GM12875 (cell line): Measurements from ENCODE around the gene AVPR1B.
"Not testable (repeated sequence)": the region's sequence is repeated elsewhere in the genome, so short reads cannot be mapped to it uniquely, and the experiment has no call there.

ENCODE experiments used
- H3K4me3 ChIP-seq: one replicate; pipeline ENCODE4 v1.5.1; 2011; ENCODE audit warnings: low read depth, low read length, control low read depth
- TF ChIP-seq, protein P1 (sequence below): IDR thresholded peaks from 2 replicates; pipeline ENCODE4 v1.5.1; 2011; ENCODE audit warnings: low read depth, mild to moderate bottlenecking, control low read depth, inconsistent platforms, low read length, moderate library complexity, borderline replicate concordance; ENCODE audit not compliant: insufficient read depth

The AVPR1B gene

DNA sequence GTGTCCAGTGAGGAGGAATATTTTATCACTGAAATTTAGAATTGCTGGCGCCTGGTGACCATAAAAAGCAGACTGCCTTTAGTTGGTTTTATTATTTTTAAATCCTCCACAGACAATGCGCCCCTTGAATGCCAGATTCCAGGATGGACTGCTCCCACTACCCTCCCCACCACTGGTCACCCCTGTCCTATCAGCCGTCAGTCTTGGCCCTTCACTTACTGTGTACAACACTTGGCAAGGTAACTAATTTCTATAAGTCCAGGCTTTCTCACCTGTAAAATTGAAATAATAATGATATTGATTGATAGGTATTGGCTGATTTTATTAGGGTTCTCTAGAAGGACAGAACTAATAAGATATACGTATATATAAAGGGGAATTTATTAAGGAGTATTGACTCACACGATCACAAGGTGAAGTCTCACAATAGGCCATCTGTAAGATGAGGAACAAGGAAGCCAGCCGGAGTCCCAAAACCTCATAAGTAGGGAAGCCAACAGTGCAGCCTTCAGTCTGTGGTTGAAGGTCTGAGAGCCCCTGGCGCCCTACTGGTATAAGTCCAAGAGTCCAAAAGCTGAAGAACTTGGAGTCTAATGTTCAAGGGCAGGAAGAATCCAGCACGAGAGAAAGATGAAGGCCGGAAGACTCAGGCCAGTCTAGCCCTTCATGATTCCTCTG, 46.4 kb downstream of the AVPR1B start:
- no peak overlapping the region for H3K4me3 ChIP-seq
- TF ChIP-seq, protein P1, sequence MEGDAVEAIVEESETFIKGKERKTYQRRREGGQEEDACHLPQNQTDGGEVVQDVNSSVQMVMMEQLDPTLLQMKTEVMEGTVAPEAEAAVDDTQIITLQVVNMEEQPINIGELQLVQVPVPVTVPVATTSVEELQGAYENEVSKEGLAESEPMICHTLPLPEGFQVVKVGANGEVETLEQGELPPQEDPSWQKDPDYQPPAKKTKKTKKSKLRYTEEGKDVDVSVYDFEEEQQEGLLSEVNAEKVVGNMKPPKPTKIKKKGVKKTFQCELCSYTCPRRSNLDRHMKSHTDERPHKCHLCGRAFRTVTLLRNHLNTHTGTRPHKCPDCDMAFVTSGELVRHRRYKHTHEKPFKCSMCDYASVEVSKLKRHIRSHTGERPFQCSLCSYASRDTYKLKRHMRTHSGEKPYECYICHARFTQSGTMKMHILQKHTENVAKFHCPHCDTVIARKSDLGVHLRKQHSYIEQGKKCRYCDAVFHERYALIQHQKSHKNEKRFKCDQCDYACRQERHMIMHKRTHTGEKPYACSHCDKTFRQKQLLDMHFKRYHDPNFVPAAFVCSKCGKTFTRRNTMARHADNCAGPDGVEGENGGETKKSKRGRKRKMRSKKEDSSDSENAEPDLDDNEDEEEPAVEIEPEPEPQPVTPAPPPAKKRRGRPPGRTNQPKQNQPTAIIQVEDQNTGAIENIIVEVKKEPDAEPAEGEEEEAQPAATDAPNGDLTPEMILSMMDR: no peak

DNA sequence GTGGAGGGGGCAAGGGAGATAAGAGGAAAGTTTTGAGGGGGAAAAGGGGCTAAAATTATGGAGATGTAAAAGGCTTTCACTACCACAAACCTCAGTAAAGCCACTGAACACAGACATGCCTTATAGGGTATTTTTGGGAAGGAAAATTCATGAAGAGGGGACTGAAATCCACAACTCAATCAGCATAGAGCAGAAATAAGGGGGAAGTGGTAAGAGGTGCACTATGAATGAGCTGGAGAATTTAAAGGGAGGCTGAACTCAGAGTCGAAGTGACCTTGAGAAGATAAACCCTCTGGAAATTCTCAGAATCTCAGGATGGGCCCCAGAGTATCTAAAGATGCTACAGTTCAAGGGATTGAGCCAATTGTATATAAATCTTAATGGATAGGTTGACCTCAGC, 48.9 kb downstream of the AVPR1B start:
- H3K4me3 ChIP-seq: no peak overlapping the region
- TF ChIP-seq, protein P1: no peak

GRCh38 chr1:206067486-206068227, 49.5 kb downstream of the AVPR1B start:
- H3K4me3 ChIP-seq: no peak overlapping the region
- TF ChIP-seq, protein P1: no peak

DNA sequence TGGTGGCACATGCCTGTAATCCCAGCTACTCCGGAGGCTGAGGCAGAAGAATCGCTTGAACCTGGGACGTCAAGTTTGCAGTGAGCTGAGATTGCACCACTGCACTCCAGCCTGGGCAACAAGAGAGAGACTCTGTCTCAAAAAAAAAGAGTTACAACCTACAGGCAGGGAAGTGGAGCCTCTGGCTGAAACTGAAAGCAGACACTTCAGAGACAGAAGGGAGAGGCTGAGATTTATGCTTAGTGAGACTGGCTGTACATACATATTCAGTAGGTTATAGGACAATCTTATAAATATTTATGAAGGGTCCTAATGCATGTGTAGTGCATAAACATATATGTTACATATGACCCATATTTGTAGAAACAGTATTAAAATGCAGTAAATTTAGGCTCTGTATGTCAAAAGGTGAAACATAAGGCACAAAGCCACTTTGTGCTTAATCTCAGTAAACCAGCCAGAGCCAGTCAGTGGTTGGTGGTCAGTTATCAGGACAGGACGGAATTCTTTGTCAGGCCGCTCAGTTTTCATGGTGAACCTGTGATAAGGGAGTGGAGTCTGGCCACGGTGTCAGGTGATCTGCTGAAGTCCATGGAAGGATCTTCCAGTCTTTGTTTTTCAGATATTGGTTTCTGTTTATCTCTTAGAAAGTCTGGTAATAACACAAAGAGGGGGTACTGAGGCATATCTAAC, 50.6 kb downstream of the AVPR1B start:
- H3K4me3 ChIP-seq: no peak overlapping the region
- TF ChIP-seq, protein P1: no peak

DNA sequence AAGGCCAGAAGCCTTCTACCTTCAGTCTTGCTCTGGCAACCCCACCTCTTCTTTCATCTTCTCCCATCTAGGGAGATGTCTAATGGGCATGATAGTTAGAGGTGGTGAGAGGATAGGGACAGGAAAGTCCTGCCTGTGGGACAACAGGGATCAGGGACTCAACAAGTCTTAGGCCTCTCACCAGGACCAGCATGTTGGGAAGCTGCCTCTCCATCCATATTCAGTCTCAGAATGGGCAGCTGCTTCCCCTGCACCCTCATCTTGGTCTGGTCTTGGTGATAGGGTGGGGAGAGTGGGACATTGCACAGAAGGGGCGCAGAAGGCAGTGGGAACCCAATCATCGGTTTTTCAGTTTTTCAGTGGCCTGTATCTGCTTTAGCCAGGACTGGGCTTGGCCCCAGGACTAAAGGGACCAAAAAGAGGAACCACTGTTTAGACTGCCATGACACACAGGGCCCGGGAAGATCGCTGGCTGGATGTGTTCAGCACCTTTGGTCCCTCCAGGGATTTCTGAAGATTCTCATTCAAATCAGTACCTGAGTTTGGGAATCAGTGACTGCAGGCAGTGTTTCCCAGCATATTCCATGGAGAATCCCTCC, 51.5 kb downstream of the AVPR1B start:
- H3K4me3 ChIP-seq: no peak overlapping the region
- TF ChIP-seq, protein P1: no peak

GRCh38 chr1:206064501-206064900, 52.7 kb downstream of the AVPR1B start:
- H3K4me3 ChIP-seq: not testable (repeated sequence)

GRCh38 chr1:206064001-206064400, 53.2 kb downstream of the AVPR1B start:
- H3K4me3 ChIP-seq: not testable (repeated sequence)
